ENCODE results near the gene TTC9B.
A peak's percentile ranks its signal among the peaks of the same experiment; 100 is the strongest.

The TTC9B gene

GRCh38 chr19:40217934-40218890 lies at the start of gene TTC9B:
TTC9B (minus strand) TSS chr19:40218384; CDS start chr19:40218381, 3 bp downstream.
- peak; percentile 24 for DNase-seq
- in situ Hi-C loops (cut with HindIII; ENCODE audit: low pct_ligation_motif_present, low pct_unique_long_range_greater_than_20kb, low sequenced_read_pairs): no loop called here

DNA sequence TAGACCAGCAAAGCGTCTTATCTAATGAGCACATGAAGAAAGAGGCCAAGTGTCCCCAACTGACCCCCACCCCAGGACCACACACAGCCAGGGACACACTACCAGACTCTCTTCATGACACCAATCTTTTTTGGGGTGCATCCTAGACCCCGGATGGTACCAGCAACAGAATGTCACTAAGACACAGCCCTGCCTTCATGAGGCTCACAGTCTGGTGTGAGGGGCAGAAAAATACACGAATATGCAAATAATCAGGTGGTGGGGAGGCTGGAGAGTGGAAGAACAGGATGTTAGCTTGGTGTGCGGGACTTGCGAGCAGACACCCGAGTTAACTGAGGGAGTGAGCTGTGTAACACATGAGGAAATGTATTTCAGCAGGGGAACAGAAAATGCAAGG lies 49.4 kb upstream of the TTC9B start:
- in situ Hi-C loops (cut with HindIII; ENCODE audit: low pct_ligation_motif_present, low pct_unique_long_range_greater_than_20kb, low sequenced_read_pairs): no loop called here
- DNase-seq: no peak

GRCh38 chr19:40266912-40267600 lies 48.9 kb upstream of the TTC9B start:
- in situ Hi-C loops (cut with HindIII; ENCODE audit: low pct_ligation_motif_present, low pct_unique_long_range_greater_than_20kb, low sequenced_read_pairs): no loop called here

GRCh38 chr19:40266119-40266518 lies 47.9 kb upstream of the TTC9B start:
- no peak for DNase-seq
- in situ Hi-C loops (cut with HindIII; ENCODE audit: low pct_ligation_motif_present, low pct_unique_long_range_greater_than_20kb, low sequenced_read_pairs): no loop called here

More at GRCh38 chr19:40266912-40267600, 48.9 kb upstream of the TTC9B start:
- no peak for DNase-seq

DNA sequence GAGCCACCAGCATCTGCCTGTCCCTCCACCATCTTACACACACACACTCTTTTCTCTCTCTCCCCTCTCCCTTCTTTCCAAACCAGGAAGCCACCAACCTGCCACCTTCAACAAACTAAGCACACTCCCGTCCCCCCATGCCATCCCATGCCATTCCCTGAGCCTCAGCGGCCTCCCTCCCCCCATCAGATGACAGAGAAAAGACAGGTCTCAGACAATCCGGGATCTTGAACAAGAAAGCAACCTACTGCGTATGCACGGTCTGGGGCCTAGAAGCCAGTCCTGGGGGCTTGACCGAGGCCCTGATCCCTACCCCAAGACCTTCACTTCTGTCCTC lies 47.5 kb upstream of the TTC9B start:
- in situ Hi-C loops (cut with HindIII; ENCODE audit: low pct_ligation_motif_present, low pct_unique_long_range_greater_than_20kb, low sequenced_read_pairs): no loop called here
- no peak for DNase-seq

- no peak for DNase-seq
- in situ Hi-C loops (cut with HindIII; ENCODE audit: low pct_ligation_motif_present, low pct_unique_long_range_greater_than_20kb, low sequenced_read_pairs): no loop called here
Measured at GRCh38 chr19:40265055-40265762, 47.0 kb upstream of the TTC9B start.

GRCh38 chr19:40264314-40265054 lies 46.3 kb upstream of the TTC9B start:
- in situ Hi-C loops (cut with HindIII; ENCODE audit: low pct_ligation_motif_present, low pct_unique_long_range_greater_than_20kb, low sequenced_read_pairs): no loop called here
- no peak for DNase-seq

DNA sequence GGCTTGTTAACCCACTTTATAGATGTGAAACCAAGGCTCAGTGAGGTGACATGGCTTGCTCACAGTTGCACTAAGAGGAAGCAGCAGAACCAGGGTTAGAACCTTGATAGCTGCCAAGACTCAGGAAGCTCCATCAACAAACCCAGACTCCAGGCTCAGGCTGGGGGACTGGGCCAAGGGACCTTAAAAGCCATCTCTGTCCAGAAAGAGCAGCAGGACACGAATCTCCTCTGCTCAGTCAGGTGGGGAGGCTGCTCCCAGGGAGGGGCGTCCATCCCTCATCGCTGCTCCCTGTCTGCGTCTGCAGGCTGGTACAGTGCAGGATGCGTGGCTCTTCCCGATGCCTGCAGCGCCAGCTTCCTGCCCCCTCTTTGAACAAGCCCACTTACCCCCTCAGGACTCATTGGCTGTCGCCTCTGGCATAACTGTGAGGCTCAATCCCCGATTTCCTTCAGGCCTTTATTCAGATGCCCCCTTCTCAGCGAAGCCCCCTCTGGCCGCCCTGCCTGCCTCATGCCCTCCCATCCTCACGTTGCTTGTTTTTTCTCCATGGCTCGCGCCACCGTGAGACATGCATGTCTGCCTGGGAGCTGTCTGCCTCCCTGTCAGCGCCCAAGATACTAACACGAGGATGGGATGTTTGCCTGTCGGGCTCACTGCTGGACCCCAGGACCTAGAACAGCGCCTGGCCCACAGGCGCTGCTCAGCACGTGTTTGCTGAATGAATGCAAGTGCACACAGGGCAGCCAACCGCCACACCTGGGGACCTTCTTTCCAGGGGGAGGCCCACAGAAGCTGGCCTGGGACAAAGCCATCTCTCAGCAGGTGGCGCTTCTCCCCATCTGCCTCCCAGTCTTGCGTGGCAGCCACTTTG lies 45.5 kb upstream of the TTC9B start:
- no peak for DNase-seq
- in situ Hi-C loops (cut with HindIII; ENCODE audit: low pct_ligation_motif_present, low pct_unique_long_range_greater_than_20kb, low sequenced_read_pairs): no loop called here

- no peak for DNase-seq
- in situ Hi-C loops (cut with HindIII; ENCODE audit: low pct_ligation_motif_present, low pct_unique_long_range_greater_than_20kb, low sequenced_read_pairs): no loop called here
Measured at GRCh38 chr19:40262422-40262821, 44.2 kb upstream of the TTC9B start.

DNA sequence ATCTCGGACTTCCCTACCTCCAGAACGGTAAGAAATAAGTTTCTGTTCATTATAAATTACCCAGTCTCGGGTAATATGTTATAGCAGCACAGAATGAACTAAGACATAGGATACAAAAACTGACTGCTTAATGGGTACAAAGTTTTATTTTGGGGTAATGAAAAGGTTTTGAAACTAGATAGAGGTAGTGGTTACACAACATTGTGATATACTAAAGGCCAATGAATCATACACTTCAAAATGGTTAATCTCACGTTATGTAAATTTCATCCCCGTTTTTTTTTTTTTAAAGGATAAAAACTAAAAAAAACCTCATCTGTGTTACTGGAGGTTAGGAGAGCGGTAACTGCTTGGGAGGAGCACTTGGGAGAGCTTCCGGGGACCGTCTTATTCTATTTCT lies 43.4 kb upstream of the TTC9B start:
- in situ Hi-C loops (cut with HindIII; ENCODE audit: low pct_ligation_motif_present, low pct_unique_long_range_greater_than_20kb, low sequenced_read_pairs): no loop called here
- no peak for DNase-seq

DNA sequence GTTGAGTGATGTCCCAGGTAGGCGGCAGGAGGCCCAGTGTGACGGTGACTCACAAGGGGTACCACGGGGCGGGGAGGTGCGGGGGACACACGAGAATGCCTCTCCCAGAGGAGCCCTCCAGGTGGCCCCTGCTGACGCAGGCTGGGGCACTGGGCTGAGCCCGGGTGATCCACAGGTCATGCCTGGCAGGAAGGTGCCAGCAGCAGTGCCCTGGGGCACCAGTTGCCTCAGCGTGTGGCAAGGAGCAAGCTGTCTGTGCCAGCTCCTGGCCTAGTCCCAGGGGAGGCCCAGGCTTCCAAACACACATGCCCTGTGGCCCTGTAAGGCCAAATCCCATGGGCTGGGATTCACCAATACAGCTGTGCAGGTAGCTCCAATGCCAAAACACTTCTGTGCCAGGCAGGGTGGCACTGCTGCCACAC lies 38.9 kb upstream of the TTC9B start:
- DNase-seq: no peak
- in situ Hi-C loops (cut with HindIII; ENCODE audit: low pct_ligation_motif_present, low pct_unique_long_range_greater_than_20kb, low sequenced_read_pairs): no loop called here

DNA sequence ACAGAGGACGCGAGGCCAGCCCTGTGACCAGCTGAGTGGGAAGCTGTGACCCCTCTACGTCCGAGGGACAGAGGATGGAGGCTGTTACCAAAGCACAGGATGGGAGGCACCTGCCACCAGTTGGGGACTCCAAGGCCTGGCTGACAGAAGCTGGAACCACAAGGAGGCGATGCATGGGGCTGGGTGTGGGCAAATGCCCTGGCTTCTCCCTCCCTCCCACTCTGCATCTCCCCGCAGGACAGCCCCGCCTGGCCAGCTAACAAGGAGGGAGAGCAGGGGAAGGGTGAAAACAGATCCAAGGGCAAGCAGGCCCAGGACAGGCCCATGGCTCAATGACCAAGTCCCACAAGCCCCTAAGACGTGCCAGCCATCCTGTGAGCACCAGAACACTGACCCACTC lies 38.3 kb upstream of the TTC9B start:
- in situ Hi-C loops (cut with HindIII; ENCODE audit: low pct_ligation_motif_present, low pct_unique_long_range_greater_than_20kb, low sequenced_read_pairs): no loop called here
- no peak for DNase-seq

DNA sequence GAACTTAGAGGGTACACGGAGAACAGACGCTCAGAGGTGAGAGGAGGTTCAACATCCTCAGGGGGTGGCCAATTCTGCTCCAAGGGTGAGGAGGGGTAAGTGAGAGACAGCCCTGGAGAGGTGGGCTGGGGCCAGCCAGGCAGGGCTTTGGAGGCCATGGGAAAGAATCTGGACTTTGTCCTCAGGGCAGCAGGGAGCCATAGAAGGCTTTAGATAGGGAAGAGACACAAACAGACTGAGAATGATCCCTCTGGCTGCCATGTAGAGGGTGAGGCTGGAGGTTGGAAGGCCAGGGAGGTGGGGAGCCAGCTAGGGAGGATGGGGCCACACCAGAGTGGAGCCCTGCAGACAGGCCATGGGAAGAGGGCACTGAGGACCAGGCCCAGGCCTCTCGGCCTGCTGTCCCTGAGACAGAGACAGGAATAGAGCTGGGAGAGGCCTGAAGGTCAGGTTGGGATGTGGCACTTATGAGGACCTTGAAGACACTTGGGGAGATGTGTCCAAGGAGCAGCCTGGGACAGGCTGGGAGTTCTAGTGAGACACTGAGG lies 37.5 kb upstream of the TTC9B start:
- in situ Hi-C loops (cut with HindIII; ENCODE audit: low pct_ligation_motif_present, low pct_unique_long_range_greater_than_20kb, low sequenced_read_pairs): no loop called here
- no peak for DNase-seq

- DNase-seq: no peak
- in situ Hi-C loops (cut with HindIII; ENCODE audit: low pct_ligation_motif_present, low pct_unique_long_range_greater_than_20kb, low sequenced_read_pairs): no loop called here
Measured at GRCh38 chr19:40254714-40255418, 36.7 kb upstream of the TTC9B start.

DNA sequence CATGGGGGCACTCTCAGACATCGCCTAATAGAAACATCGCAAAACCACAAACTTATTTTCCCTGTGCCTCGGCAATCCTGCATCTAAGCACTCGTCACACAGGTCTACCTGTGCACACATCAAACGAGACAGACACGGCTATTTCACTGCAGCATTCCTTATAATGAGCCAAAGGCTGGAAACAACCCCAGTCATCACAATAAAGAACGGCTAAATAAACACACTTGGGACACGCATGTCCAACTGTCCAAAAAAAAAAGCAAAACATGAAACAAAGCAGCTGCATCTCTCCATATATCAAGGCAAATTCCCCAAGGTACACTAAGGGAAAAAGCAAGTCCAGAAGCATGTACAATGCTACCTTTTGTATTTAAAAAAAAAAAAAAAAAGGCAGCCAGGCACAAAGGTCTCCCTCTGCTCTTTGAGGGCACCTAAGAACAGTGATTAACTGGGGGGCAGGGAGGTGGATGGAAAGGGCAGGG lies 35.5 kb upstream of the TTC9B start:
- no peak for DNase-seq
- in situ Hi-C loops (cut with HindIII; ENCODE audit: low pct_ligation_motif_present, low pct_unique_long_range_greater_than_20kb, low sequenced_read_pairs): no loop called here

GRCh38 chr19:40252395-40252794 lies 34.2 kb upstream of the TTC9B start:
- in situ Hi-C loops (cut with HindIII; ENCODE audit: low pct_ligation_motif_present, low pct_unique_long_range_greater_than_20kb, low sequenced_read_pairs): no loop called here
- DNase-seq: no peak

GRCh38 chr19:40251991-40252390 lies 33.8 kb upstream of the TTC9B start:
- in situ Hi-C loops (cut with HindIII; ENCODE audit: low pct_ligation_motif_present, low pct_unique_long_range_greater_than_20kb, low sequenced_read_pairs): no loop called here
- no peak for DNase-seq

All from ACHN (cell line).